IPS-18c (cell line): ENCODE data around the gene TMC1.

Source experiments
- H3K4me3 ChIP-seq: 2 replicates; pipeline ENCODE4 v1.7.0; 2013; ENCODE audit warnings: low read depth, mild to moderate bottlenecking, low read length, moderate library complexity; ENCODE audit not compliant: insufficient read depth
- H3K9me3 ChIP-seq: one replicate; pipeline ENCODE4 v1.6.1; 2013; ENCODE audit warnings: mild to moderate bottlenecking, low read length, moderate library complexity; ENCODE audit not compliant: control insufficient read depth, insufficient read depth

The TMC1 gene

GRCh38 chr9:72552356-72552755 lies 30.9 kb downstream of the TMC1 start:
- Histone ChIP-seq H3K4me3 (no peak overlapping the region), H3K9me3 (peaks cover under 1% of the 10 kb centered on the region)

DNA sequence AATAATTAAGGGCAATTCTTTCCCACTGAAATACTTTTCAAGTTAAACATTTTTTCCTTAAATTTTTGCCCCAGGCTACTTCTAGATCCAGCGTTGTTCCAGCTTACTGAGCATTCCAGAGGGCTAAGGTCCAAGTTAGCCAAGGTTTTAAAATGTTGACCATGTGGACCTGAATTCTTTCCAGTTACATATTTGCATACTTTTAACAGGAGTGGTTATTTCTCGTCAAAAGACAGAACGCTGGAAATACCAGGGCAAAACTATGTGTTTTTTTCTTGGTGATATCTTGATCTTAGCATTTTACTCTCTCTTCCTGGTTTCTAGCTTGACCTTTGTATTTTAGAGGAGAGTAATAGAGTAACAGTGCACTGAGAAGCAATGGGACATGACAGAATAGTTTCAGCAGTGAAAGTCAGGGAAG lies 32.8 kb downstream of the TMC1 start:
- Histone ChIP-seq H3K4me3 (no peak overlapping the region), H3K9me3 (no peaks in the 10 kb centered on the region)

DNA sequence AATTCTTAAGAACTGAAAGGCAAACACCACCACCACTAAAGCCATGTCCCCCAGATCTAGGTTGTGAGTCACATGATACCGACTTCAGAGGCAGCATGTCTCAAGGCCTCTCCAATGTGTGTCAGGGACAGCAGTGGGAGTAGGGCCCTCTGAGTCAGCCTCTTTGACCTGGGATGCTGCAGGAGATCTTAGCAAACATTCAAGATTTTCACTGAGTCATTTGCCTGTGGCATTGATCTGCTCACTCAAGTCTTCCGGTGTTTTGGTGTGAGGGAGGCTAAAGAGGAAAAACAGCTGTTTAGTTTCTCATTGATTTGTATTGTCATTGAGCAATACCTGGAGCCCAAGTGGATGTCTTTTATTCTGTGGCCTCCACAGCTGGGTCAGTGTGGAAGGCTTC lies 36.1 kb downstream of the TMC1 start:
- Histone ChIP-seq H3K9me3 (no peaks in the 10 kb centered on the region), H3K4me3 (no peak overlapping the region)

DNA sequence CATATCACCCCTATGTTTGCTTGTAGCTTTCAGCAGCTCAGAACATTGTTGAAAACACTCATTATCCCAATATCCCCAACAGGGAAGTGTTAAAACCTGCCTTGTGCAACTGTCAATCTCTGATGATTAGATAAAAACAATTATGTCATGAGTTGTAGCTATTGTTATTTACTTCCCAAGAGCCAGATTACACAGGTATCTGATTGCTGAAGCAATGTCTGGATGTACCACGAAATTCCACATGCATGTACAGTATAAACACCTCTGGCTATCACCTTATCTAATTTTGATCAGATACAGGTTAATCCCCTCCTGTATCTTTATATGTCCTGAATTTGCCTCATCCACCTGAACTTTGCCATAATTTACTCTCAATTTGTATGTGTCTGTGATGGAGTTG lies 38.7 kb downstream of the TMC1 start:
- H3K4me3 ChIP-seq, result no peak overlapping the region
- no peaks in the 10 kb centered on the region for H3K9me3 ChIP-seq

DNA sequence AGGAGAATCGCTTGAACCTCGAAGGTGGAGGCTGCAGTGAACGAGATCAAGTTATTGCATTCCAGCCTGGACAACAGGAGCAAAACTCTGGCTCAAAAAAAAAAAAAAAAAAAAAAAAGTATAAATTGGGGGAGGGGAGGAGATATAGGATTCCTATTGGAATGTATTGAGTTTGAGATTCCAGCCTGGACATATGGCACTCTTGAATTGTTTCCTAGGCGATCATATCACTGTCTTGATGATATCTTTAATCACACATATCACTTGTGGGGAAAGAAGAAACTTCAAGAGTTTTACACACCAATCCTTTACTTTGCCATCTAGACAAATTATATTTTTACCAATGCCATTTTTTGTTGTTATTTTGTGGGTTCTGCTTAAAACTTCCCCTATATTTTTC lies 42.4 kb downstream of the TMC1 start:
- Histone ChIP-seq H3K4me3 (no peak overlapping the region), H3K9me3 (no peaks in the 10 kb centered on the region)

GRCh38 chr9:72564479-72565281 lies 43.3 kb downstream of the TMC1 start:
- no peak overlapping the region for H3K4me3 ChIP-seq
- H3K9me3 ChIP-seq, result no peaks in the 10 kb centered on the region

DNA sequence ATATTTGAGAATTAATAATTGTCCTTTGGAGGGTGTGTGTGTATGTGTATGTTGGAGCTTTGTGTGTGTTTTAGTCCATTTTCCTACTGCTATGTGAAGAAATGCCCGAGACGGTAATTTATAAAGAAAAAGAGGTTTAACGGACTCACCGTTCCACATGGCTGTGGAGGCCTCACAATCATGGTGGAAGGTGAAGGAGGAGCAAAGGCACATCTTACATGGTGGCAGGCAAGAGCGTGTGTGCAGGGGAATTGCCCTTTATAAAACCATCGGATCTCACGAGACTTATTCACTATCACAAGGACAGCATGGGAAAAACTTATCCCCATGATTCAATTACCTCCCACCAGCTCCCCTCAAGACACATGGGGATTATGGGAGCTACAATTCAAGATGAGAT lies 44.1 kb downstream of the TMC1 start:
- no peak overlapping the region for H3K4me3 ChIP-seq

GRCh38 chr9:72574156-72574810 lies 52.9 kb downstream of the TMC1 start:
- no peak overlapping the region for H3K4me3 ChIP-seq
- no peaks in the 10 kb centered on the region for H3K9me3 ChIP-seq

More for the DNA sequence above, 44.1 kb downstream of the TMC1 start:
- no peaks in the 10 kb centered on the region for H3K9me3 ChIP-seq

- H3K4me3 ChIP-seq, result no peak overlapping the region
- H3K9me3 ChIP-seq, result no peaks in the 10 kb centered on the region
Observed at GRCh38 chr9:72575666-72576065, 54.3 kb downstream of the TMC1 start.

GRCh38 chr9:72576087-72576486 lies 54.7 kb downstream of the TMC1 start:
- no peaks in the 10 kb centered on the region for H3K9me3 ChIP-seq
- no peak overlapping the region for H3K4me3 ChIP-seq

- Histone ChIP-seq H3K4me3 (no peak overlapping the region), H3K9me3 (no peaks in the 10 kb centered on the region)
Observed at GRCh38 chr9:72577212-72577753, 55.9 kb downstream of the TMC1 start.

GRCh38 chr9:72579190-72579589 lies 57.8 kb downstream of the TMC1 start:
- no peak overlapping the region for H3K4me3 ChIP-seq
- H3K9me3 ChIP-seq, result no peaks in the 10 kb centered on the region

- Histone ChIP-seq H3K4me3 (no peak overlapping the region), H3K9me3 (no peaks in the 10 kb centered on the region)
Observed at GRCh38 chr9:72579880-72580550, 58.6 kb downstream of the TMC1 start.

GRCh38 chr9:72581694-72582093 lies 60.3 kb downstream of the TMC1 start:
- Histone ChIP-seq H3K4me3 (no peak overlapping the region), H3K9me3 (no peaks in the 10 kb centered on the region)

DNA sequence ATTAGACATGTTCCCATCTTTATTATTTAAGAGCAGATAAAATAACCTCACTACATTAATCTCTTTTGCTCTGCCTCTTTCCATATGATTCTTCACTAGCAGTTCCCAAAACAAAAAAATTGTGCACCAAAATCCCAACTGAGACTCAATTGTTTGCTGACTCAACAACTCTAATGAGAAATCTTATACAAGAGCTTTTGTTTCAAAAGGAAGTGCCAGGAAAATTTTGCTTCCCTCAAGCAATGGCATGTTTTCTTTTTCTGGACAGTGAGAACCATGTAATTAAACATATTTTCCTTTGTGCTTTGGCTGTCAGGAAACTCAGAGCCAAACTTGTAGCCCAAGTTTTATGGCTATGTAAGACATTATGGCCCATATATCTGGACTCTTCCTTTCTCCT lies 62.0 kb downstream of the TMC1 start:
- H3K4me3 ChIP-seq, result no peak overlapping the region
- H3K9me3 ChIP-seq, result no peaks in the 10 kb centered on the region

GRCh38 chr9:72586388-72587130 lies 65.2 kb downstream of the TMC1 start:
- no peaks in the 10 kb centered on the region for H3K9me3 ChIP-seq
- no peak overlapping the region for H3K4me3 ChIP-seq

- Histone ChIP-seq H3K4me3 (no peak overlapping the region), H3K9me3 (no peaks in the 10 kb centered on the region)
Observed at GRCh38 chr9:72588336-72588735, 66.9 kb downstream of the TMC1 start.
